ENCODE measurements around the gene TMCC3. TPM values are rescaled to one million over a fixed set of nuclear protein-coding genes. Genes with fewer than 3 reads are reported as not detected.
"Not testable (repeated sequence)": the region's sequence is repeated elsewhere in the genome, so short reads cannot be mapped to it uniquely, and the experiment has no call there.

Gene TMCC3
- total and polyA plus RNA-seq, 9 donors = 16.3 to 23.8 (median 20.3) TPM

DNA sequence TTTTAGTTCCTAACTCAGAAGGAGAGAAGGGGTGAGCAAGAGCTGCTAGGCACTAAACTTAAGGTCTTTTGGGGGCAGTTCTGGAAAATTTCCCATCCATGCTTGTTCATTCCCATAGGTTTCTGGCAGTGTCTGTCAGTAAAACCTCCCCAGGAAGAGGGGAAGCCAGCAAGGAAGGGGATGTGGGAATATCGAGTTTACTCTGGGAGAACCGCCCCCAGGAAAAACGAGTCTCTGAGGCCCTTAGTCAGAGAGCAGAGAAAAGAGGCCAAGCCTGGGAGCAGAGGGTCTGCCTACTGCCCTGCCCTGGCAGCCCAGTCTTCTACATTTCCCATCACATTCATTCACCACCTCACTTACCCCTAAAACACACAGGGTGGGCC is 55.9 kb downstream of the TMCC3 start:
- WGBS (ENCODE audit: insufficient coverage) = no CpG with 5 or more reads among the region's 3 CpGs

GRCh38 chr12:94593822-94594442 is 56.4 kb downstream of the TMCC3 start:
- DNase-seq = no peak
- Histone ChIP-seq H3K27ac (ENCODE audit: low read length) (no peak overlapping the region), H3K27me3 (ENCODE audit: control insufficient read depth, insufficient read depth, low read length) (no peaks in the 10 kb centered on the region), H3K36me3 (ENCODE audit: control insufficient read depth, insufficient read depth, low read length) (peaks cover 4% of the 10 kb centered on the region), H3K9me3 (replicated peaks; ENCODE audit: control insufficient read depth, low read depth, low read length) (no peaks in the 10 kb centered on the region), H3K4me1 (ENCODE audit: control insufficient read depth, insufficient read depth, low read length) (peaks cover 23% of the 10 kb centered on the region), H3K4me3 (ENCODE audit: low read length) (no peak overlapping the region)
- no CpG with 5 or more reads among the region's 4 CpGs for WGBS (ENCODE audit: insufficient coverage)

More for the DNA sequence above, 55.9 kb downstream of the TMCC3 start:
- peaks cover 4% of the 10 kb centered on the region for H3K36me3 ChIP-seq (ENCODE audit: control insufficient read depth, insufficient read depth, low read length)
- DNase-seq = peak; percentile 30
- no peak overlapping the region for H3K4me3 ChIP-seq (ENCODE audit: low read length)
- peaks cover 23% of the 10 kb centered on the region for H3K4me1 ChIP-seq (ENCODE audit: control insufficient read depth, insufficient read depth, low read length)
- no peak overlapping the region for H3K27ac ChIP-seq (ENCODE audit: low read length)
- no peaks in the 10 kb centered on the region for H3K27me3 ChIP-seq (ENCODE audit: control insufficient read depth, insufficient read depth, low read length)
- no peaks in the 10 kb centered on the region for H3K9me3 ChIP-seq (replicated peaks; ENCODE audit: control insufficient read depth, low read depth, low read length)

DNA sequence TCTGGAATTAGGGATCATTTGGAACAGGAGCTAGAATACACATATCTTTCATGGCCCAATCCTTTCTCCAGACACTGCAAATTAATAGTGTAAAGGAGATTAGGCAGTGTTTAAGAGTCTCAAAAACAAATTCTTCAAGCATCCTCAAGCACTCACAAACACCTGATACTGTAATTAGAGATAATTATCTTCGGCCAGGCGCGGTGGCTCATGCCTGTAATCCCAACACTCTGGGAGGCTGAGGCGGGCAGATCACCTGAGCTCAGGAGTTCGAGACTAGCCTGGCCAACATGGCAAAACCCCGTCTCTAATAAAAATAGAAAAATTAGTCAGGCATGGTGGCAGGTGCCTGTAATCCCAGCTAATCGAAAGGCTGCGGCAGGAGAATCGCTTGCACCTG is 57.6 kb downstream of the TMCC3 start:
- not testable (repeated sequence) for H3K4me3 ChIP-seq (ENCODE audit: low read length); H3K27ac ChIP-seq (ENCODE audit: low read length); H3K9me3 ChIP-seq (replicated peaks; ENCODE audit: control insufficient read depth, low read depth, low read length); H3K27me3 ChIP-seq (ENCODE audit: control insufficient read depth, insufficient read depth, low read length); DNase-seq; H3K36me3 ChIP-seq (ENCODE audit: control insufficient read depth, insufficient read depth, low read length)
- WGBS (ENCODE audit: insufficient coverage) = 86% methylated on average over 7 of the region's 9 CpGs
- peaks cover 30% of the 10 kb centered on the region for H3K4me1 ChIP-seq (ENCODE audit: control insufficient read depth, insufficient read depth, low read length)

DNA sequence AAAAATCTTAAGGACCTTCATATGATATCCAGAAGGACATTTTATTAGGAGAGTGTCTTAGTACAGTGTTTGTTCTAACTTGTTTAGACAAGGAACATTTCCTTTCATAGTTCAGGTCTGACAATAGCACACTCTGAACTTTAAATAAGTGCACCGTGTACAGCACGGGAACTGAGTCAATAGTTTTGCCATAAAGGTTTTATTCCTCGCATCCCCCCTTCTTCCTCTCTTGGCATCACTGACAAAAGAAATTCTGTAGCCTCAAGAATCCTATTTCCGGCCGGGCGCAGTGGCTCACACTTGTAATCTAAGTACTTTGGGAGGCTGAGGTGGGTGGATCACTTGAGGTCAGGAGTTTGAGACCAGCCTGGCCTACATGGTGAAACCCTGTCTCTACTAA is 58.3 kb downstream of the TMCC3 start:
- H3K4me3 ChIP-seq (ENCODE audit: low read length) = no peak overlapping the region
- H3K9me3 ChIP-seq (replicated peaks; ENCODE audit: control insufficient read depth, low read depth, low read length) = no peaks in the 10 kb centered on the region
- no peak overlapping the region for H3K27ac ChIP-seq (ENCODE audit: low read length)
- no peaks in the 10 kb centered on the region for H3K27me3 ChIP-seq (ENCODE audit: control insufficient read depth, insufficient read depth, low read length)
- H3K4me1 ChIP-seq (ENCODE audit: control insufficient read depth, insufficient read depth, low read length) = peaks cover 32% of the 10 kb centered on the region
- DNase-seq = no peak
- peaks cover 4% of the 10 kb centered on the region for H3K36me3 ChIP-seq (ENCODE audit: control insufficient read depth, insufficient read depth, low read length)
- 83% methylated on average over 2 of the region's 6 CpGs for WGBS (ENCODE audit: insufficient coverage)

- no peak overlapping the region for H3K4me3 ChIP-seq (ENCODE audit: low read length)
- no peak for DNase-seq
- no peaks in the 10 kb centered on the region for H3K9me3 ChIP-seq (replicated peaks; ENCODE audit: control insufficient read depth, low read depth, low read length)
- H3K36me3 ChIP-seq (ENCODE audit: control insufficient read depth, insufficient read depth, low read length) = peaks cover 4% of the 10 kb centered on the region
- 90% methylated on average over 5 of the region's 8 CpGs for WGBS (ENCODE audit: insufficient coverage)
- no peak overlapping the region for H3K27ac ChIP-seq (ENCODE audit: low read length)
- H3K4me1 ChIP-seq (ENCODE audit: control insufficient read depth, insufficient read depth, low read length) = peaks cover 30% of the 10 kb centered on the region
- H3K27me3 ChIP-seq (ENCODE audit: control insufficient read depth, insufficient read depth, low read length) = no peaks in the 10 kb centered on the region
Observed at GRCh38 chr12:94590428-94590827, 59.9 kb downstream of the TMCC3 start.

GRCh38 chr12:94589591-94590001 is 60.8 kb downstream of the TMCC3 start:
- 89% methylated on average over 3 of the region's 5 CpGs for WGBS (ENCODE audit: insufficient coverage)
- no peaks in the 10 kb centered on the region for H3K9me3 ChIP-seq (replicated peaks; ENCODE audit: control insufficient read depth, low read depth, low read length)
- DNase-seq = no peak
- H3K27ac ChIP-seq (ENCODE audit: low read length) = no peak overlapping the region
- no peak overlapping the region for H3K4me3 ChIP-seq (ENCODE audit: low read length)
- no peaks in the 10 kb centered on the region for H3K27me3 ChIP-seq (ENCODE audit: control insufficient read depth, insufficient read depth, low read length)
- H3K36me3 ChIP-seq (ENCODE audit: control insufficient read depth, insufficient read depth, low read length) = peaks cover 4% of the 10 kb centered on the region
- H3K4me1 ChIP-seq (ENCODE audit: control insufficient read depth, insufficient read depth, low read length) = peaks cover 28% of the 10 kb centered on the region

- no peak for DNase-seq
- peaks cover 4% of the 10 kb centered on the region for H3K36me3 ChIP-seq (ENCODE audit: control insufficient read depth, insufficient read depth, low read length)
- no peaks in the 10 kb centered on the region for H3K9me3 ChIP-seq (replicated peaks; ENCODE audit: control insufficient read depth, low read depth, low read length)
- WGBS (ENCODE audit: insufficient coverage) = 56% methylated on average over 2 of the region's 4 CpGs
- peak overlapping the region; percentile 31 for H3K27ac ChIP-seq (ENCODE audit: low read length)
- H3K4me3 ChIP-seq (ENCODE audit: low read length) = no peak overlapping the region
- no peaks in the 10 kb centered on the region for H3K27me3 ChIP-seq (ENCODE audit: control insufficient read depth, insufficient read depth, low read length)
- H3K4me1 ChIP-seq (ENCODE audit: control insufficient read depth, insufficient read depth, low read length) = peaks cover 19% of the 10 kb centered on the region
Observed at GRCh38 chr12:94588346-94588745, 62.0 kb downstream of the TMCC3 start.

GRCh38 chr12:94587266-94588241 is 62.8 kb downstream of the TMCC3 start:
- Histone ChIP-seq H3K27ac (ENCODE audit: low read length) (peak overlapping the region; percentile 31), H3K4me3 (ENCODE audit: low read length) (no peak overlapping the region), H3K9me3 (replicated peaks; ENCODE audit: control insufficient read depth, low read depth, low read length) (no peaks in the 10 kb centered on the region), H3K4me1 (ENCODE audit: control insufficient read depth, insufficient read depth, low read length) (peaks cover 19% of the 10 kb centered on the region), H3K27me3 (ENCODE audit: control insufficient read depth, insufficient read depth, low read length) (no peaks in the 10 kb centered on the region), H3K36me3 (ENCODE audit: control insufficient read depth, insufficient read depth, low read length) (peaks cover 4% of the 10 kb centered on the region)
- 73% methylated on average over 9 of the region's 14 CpGs for WGBS (ENCODE audit: insufficient coverage)
- DNase-seq = peak; percentile 28

- 14% methylated on average over 1 of the region's 8 CpGs for WGBS (ENCODE audit: insufficient coverage)
- no peak overlapping the region for H3K27ac ChIP-seq (ENCODE audit: low read length)
- H3K9me3 ChIP-seq (replicated peaks; ENCODE audit: control insufficient read depth, low read depth, low read length) = no peaks in the 10 kb centered on the region
- peaks cover 10% of the 10 kb centered on the region for H3K36me3 ChIP-seq (ENCODE audit: control insufficient read depth, insufficient read depth, low read length)
- H3K4me3 ChIP-seq (ENCODE audit: low read length) = no peak overlapping the region
- peak; percentile 48 for DNase-seq
- H3K4me1 ChIP-seq (ENCODE audit: control insufficient read depth, insufficient read depth, low read length) = peaks cover 19% of the 10 kb centered on the region
- H3K27me3 ChIP-seq (ENCODE audit: control insufficient read depth, insufficient read depth, low read length) = no peaks in the 10 kb centered on the region
Observed at GRCh38 chr12:94586589-94587259, 63.6 kb downstream of the TMCC3 start.

DNA sequence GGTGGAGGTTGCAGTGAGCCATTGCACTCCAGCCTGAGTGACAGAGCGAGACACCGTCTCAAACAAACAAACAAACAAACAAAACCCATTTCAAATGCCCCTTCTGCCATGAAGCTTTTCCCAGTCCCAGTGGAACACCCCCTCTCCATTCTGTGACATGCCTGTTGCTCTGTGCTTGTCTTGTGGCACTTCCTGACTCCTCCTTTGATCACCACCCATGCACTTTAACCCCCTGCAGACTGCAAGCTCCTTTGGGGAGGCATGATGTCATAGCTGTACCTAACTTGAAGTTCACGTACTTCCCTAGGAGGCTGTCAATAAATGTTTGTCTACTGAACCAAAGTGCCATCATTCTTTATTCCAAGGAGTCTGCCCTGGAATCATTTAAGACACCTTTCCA is 64.7 kb downstream of the TMCC3 start:
- Histone ChIP-seq H3K9me3 (replicated peaks; ENCODE audit: control insufficient read depth, low read depth, low read length) (no peaks in the 10 kb centered on the region), H3K27ac (ENCODE audit: low read length) (no peak overlapping the region), H3K4me1 (ENCODE audit: control insufficient read depth, insufficient read depth, low read length) (peaks cover 19% of the 10 kb centered on the region), H3K27me3 (ENCODE audit: control insufficient read depth, insufficient read depth, low read length) (no peaks in the 10 kb centered on the region), H3K4me3 (ENCODE audit: low read length) (no peak overlapping the region), H3K36me3 (ENCODE audit: control insufficient read depth, insufficient read depth, low read length) (peaks cover 13% of the 10 kb centered on the region)
- WGBS (ENCODE audit: insufficient coverage) = 78% methylated on average over 3 of the region's 3 CpGs
- DNase-seq = no peak
